Measurements from ENCODE around the gene LAPTM4A.

- TF ChIP-seq, protein P1, sequence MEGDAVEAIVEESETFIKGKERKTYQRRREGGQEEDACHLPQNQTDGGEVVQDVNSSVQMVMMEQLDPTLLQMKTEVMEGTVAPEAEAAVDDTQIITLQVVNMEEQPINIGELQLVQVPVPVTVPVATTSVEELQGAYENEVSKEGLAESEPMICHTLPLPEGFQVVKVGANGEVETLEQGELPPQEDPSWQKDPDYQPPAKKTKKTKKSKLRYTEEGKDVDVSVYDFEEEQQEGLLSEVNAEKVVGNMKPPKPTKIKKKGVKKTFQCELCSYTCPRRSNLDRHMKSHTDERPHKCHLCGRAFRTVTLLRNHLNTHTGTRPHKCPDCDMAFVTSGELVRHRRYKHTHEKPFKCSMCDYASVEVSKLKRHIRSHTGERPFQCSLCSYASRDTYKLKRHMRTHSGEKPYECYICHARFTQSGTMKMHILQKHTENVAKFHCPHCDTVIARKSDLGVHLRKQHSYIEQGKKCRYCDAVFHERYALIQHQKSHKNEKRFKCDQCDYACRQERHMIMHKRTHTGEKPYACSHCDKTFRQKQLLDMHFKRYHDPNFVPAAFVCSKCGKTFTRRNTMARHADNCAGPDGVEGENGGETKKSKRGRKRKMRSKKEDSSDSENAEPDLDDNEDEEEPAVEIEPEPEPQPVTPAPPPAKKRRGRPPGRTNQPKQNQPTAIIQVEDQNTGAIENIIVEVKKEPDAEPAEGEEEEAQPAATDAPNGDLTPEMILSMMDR (IDR thresholded peaks at IDR 0.05) = no peak
- TF ChIP-seq PBX3 (IDR thresholded peaks at IDR 0.05) (no peak), RCOR1 (IDR thresholded peaks at IDR 0.05; ENCODE audit: low read depth, low read length) (no peak), CHD2 (IDR thresholded peaks at IDR 0.05; ENCODE audit: low read length, partially characterized antibody) (no peak), SMC3 (IDR thresholded peaks at IDR 0.05) (no peak), ESRRA (IDR thresholded peaks at IDR 0.05; ENCODE audit: borderline replicate concordance, low read length) (no peak), POLR2A (IDR thresholded peaks at IDR 0.05; ENCODE audit: low read length) (no peak), CHD4 (IDR thresholded peaks at IDR 0.05; ENCODE audit: borderline replicate concordance) (no peak), BHLHE40 (IDR thresholded peaks at IDR 0.05; ENCODE audit: low read depth, low read length) (no peak), RAD21 (conservative IDR thresholded peaks at IDR 0.05 in 1 of 2, IDR thresholded peaks at IDR 0.05 in 1 of 2) (no peak)
Measured at GRCh38 chr2:20072436-20073158, 21.2 kb upstream of the LAPTM4A start.

All from A549 (cell line).